GM10248 (cell line): ENCODE measurements around the gene ASTE1.

ENCODE experiments used
- CTCF ChIA-PET: fragments of 300-600 bp; sonication (Branson Sonifier 250); formaldehyde crosslinking; extraction: SDS; loops from one replicate; lab custom pipeline; 2021; ENCODE audit warnings: antibody characterized with exemption; lab: Yijun Ruan, JAX
- POLR2A ChIA-PET: fragments of 350-650 bp; sonication (Branson Sonifier 250); formaldehyde crosslinking; extraction: SDS; loops from one replicate; lab custom pipeline; 2020; ENCODE audit warnings: antibody characterized with exemption; lab: Yijun Ruan, JAX
- DNase-seq: peaks from one replicate; pipeline ENCODE4 v3.0.0; 2012; ENCODE audit errors: extremely low spot score
- CTCF ChIP-seq: IDR thresholded peaks from 2 replicates; pipeline ENCODE4 v1.5.1; 2012; ENCODE audit warnings: mild to moderate bottlenecking, low read depth; ENCODE audit errors: extremely low read depth, missing control alignments, control extremely low read depth

Gene ASTE1

GRCh38 chr3:131036986-131037385 is 10.4 kb upstream of the ASTE1 start:
- DNase-seq: no peak
- ChIA-PET POLR2A (no interaction called here), CTCF (interaction anchor here (1.1 to 1.8 kb wide), 4 partner anchors 9 to 993 kb away, joined by 3 to 7 read pairs (median 4); no protein-coding TSS in a partner anchor)
- TF ChIP-seq CTCF: no peak

GRCh38 chr3:131036200-131036816 is 9.7 kb upstream of the ASTE1 start:
- ChIA-PET POLR2A (no interaction called here), CTCF (interaction anchor here (0.7 to 2.0 kb wide), 8 partner anchors 8 to 994 kb away, joined by 3 to 11 read pairs (median 4); no protein-coding TSS in a partner anchor)
- TF ChIP-seq CTCF: no peak
- no peak for DNase-seq

GRCh38 chr3:131033480-131034080 is 7.0 kb upstream of the ASTE1 start:
- POLR2A ChIA-PET: interaction anchor here (0.6 kb wide), 1 partner anchor 1316 kb away, joined by 3 read pairs; no protein-coding TSS in a partner anchor

GRCh38 chr3:131031660-131032059 is 5.0 kb upstream of the ASTE1 start:
- CTCF ChIA-PET: interaction anchor here (0.9 to 2.3 kb wide), 5 partner anchors 13 to 998 kb away, joined by 3 to 8 read pairs (median 5); no protein-coding TSS in a partner anchor
- no peak for TF ChIP-seq CTCF
- no peak for DNase-seq
- POLR2A ChIA-PET: no interaction called here

More at GRCh38 chr3:131033480-131034080, 7.0 kb upstream of the ASTE1 start:
- CTCF ChIA-PET: interaction anchor here (1.1 to 2.3 kb wide), 18 partner anchors 8 to 1177 kb away, joined by 3 to 15 read pairs (median 4); partner anchors contain the start of gene CPNE4
- DNase-seq: peak; percentile 50
- TF ChIP-seq CTCF: peak; percentile 64

GRCh38 chr3:131028844-131029243 is 2.2 kb upstream of the ASTE1 start:
- no peak for TF ChIP-seq CTCF
- CTCF ChIA-PET: no interaction called here

GRCh38 chr3:131025539-131025938 is 1.1 kb downstream of the ASTE1 start:
- no peak for TF ChIP-seq CTCF
- ChIA-PET POLR2A (no interaction called here), CTCF (interaction anchor here (1.0 to 1.6 kb wide), 5 partner anchors 11 to 61 kb away, joined by 3 to 7 read pairs (median 3); no protein-coding TSS in a partner anchor)
- no peak for DNase-seq

More at GRCh38 chr3:131028844-131029243, 2.2 kb upstream of the ASTE1 start:
- DNase-seq: no peak
- POLR2A ChIA-PET: no interaction called here
